CD4-positive, alpha-beta memory T cell (primary cell): ENCODE data around the gene ITM2C. TPM values are rescaled to one million over a fixed set of nuclear protein-coding genes. Genes with fewer than 3 reads are reported as not detected.
A peak's percentile ranks its signal among the peaks of the same experiment; 100 is the strongest.

ENCODE experiments used
- CTCF ChIA-PET: fragments of 350-600 bp; sonication (Branson Sonifier 250); formaldehyde crosslinking; loops from one replicate; lab custom pipeline; 2021; ENCODE audit warnings: inconsistent platforms; ENCODE audit not compliant: partially characterized antibody; lab: Charles Lee
- POLR2A ChIA-PET: fragments of 350-600 bp; sonication (Branson Sonifier 250); formaldehyde crosslinking; loops from one replicate; lab custom pipeline; 2021; ENCODE audit not compliant: partially characterized antibody; lab: Charles Lee
- DNase-seq, 5 donors: peaks; one replicate each; pipeline versions ENCODE4 v3.0.0 to v3.0.0-alpha.2; 2020 to 2022; ENCODE audit warnings: mixed read lengths in 1 of 5
- H3K27ac ChIP-seq: one replicate; pipeline ENCODE4 v1.7.0; 2013; ENCODE audit warnings: low read depth, low read length
- H3K27me3 ChIP-seq: 2 replicates; pipeline ENCODE4 v1.7.0; 2013; ENCODE audit warnings: mild to moderate bottlenecking, low read length, moderate library complexity; ENCODE audit not compliant: insufficient read depth
- H3K36me3 ChIP-seq: 2 replicates; pipeline ENCODE4 v1.7.0; 2013; ENCODE audit warnings: mild to moderate bottlenecking, low read length, moderate library complexity; ENCODE audit not compliant: insufficient read depth
- H3K4me1 ChIP-seq: 2 replicates; pipeline ENCODE4 v1.7.0; 2013; ENCODE audit warnings: mild to moderate bottlenecking, low read length, moderate library complexity; ENCODE audit not compliant: insufficient read depth
- H3K4me3 ChIP-seq, 2 donors: one replicate each; pipeline ENCODE4 v1.7.0; 2013; ENCODE audit warnings: low read length in 2 of 2, mild to moderate bottlenecking in 1 of 2
- H3K9me3 ChIP-seq, 2 donors: one replicate each; pipeline ENCODE4 v1.7.0; 2013; ENCODE audit warnings: low read length in 2 of 2, control low read depth in 1 of 2; ENCODE audit not compliant: control insufficient read depth in 1 of 2
- H3K27ac Mint-ChIP-seq, 7 donors: one replicate each; pipeline ENCODE4 v1.8.0; 2020 to 2021; ENCODE audit warnings: mixed read lengths in 7 of 7, mild to moderate bottlenecking in 6 of 7, inconsistent platforms in 3 of 7, moderate library complexity in 3 of 7
- H3K27me3 Mint-ChIP-seq, 2 donors: one replicate each; pipeline ENCODE4 v1.8.0; 2020 to 2021; ENCODE audit warnings: mixed read lengths in 2 of 2
- H3K36me3 Mint-ChIP-seq, 2 donors: one replicate each; pipeline ENCODE4 v1.8.0; 2020 to 2021; ENCODE audit warnings: mixed read lengths in 2 of 2, inconsistent platforms in 1 of 2, mild to moderate bottlenecking in 1 of 2
- H3K4me1 Mint-ChIP-seq, 4 donors: one replicate each; pipeline ENCODE4 v1.8.0; 2020 to 2021; ENCODE audit warnings: mixed read lengths in 4 of 4, mild to moderate bottlenecking in 1 of 4
- H3K4me3 Mint-ChIP-seq, 8 donors: one replicate each; pipeline ENCODE4 v1.8.0; 2020 to 2021; ENCODE audit warnings: mixed read lengths in 8 of 8, mild to moderate bottlenecking in 7 of 8, moderate library complexity in 6 of 8, inconsistent platforms in 3 of 8
- H3K9me3 Mint-ChIP-seq, 8 donors: one replicate each; pipeline ENCODE4 v1.8.0; 2020 to 2021; ENCODE audit warnings: mixed read lengths in 8 of 8, mild to moderate bottlenecking in 5 of 8, inconsistent platforms in 3 of 8, moderate library complexity in 1 of 8
- intact Hi-C: fragments of 100-400 bp; cut with micrococcal nuclease; formaldehyde crosslinking; loops from one replicate; pipeline ENCODE4 v1.15.1; 2023
- polyA plus RNA-seq, 2 donors: library from polyadenylated mRNA; unstranded; fragments of 300-500 nt; fragmentation: Illumina TruSeq; gene quantifications; one replicate each; pipeline ENCODE4 v1.2.3, GENCODE V29; 2021
- total RNA-seq, 2 experiments: library from RNA; stranded (reverse); gene quantifications; one replicate each; pipeline ENCODE4 v1.2.3, GENCODE V29; 2021

Gene ITM2C
- total and polyA plus RNA-seq, 4 experiments from 2014 or later, result 24.1 to 40.8 (median 28.4) TPM

GRCh38 chr2:230863442-230864121 lies 1.2 kb upstream of the ITM2C start:
- Histone ChIP-seq H3K27me3 (no peaks in the 10 kb centered on the region), H3K9me3 (no peaks in the 10 kb centered on the region), H3K4me3 (no peak overlapping the region), H3K36me3 (no peaks in the 10 kb centered on the region), H3K27ac (no peak overlapping the region), H3K4me1 (peaks cover 39% of the 10 kb centered on the region)
- ChIA-PET POLR2A (interaction anchor here (1.0 to 1.7 kb wide), 3 partner anchors 9 to 124 kb away, joined by 3 to 6 read pairs (median 4); no protein-coding TSS in a partner anchor), CTCF (interaction anchor here (1.0 to 1.6 kb wide), 4 partner anchors 10 to 704 kb away, joined by 3 to 5 read pairs (median 4); partner anchors contain the start of gene GPR55)
- peaks cover 0 to 2% (median 0%) of the 10 kb centered on the region in 8 donors for H3K9me3 Mint-ChIP-seq
- no peak for DNase-seq
- H3K27ac Mint-ChIP-seq, result peak overlapping the region in 3 of 7 donors; percentile 36 to 91 (median 46)
- H3K27me3 Mint-ChIP-seq, result peaks cover 0 to 4% of the 10 kb centered on the region in 2 donors
- peaks cover 0 to 4% of the 10 kb centered on the region in 2 donors for H3K36me3 Mint-ChIP-seq
- H3K4me3 Mint-ChIP-seq, result peak overlapping the region; percentile 86 to 97 (median 93)
- intact Hi-C loops, result loop anchor here (2.0 to 10.0 kb wide), 2 partner anchors 15 to 111 kb away; no protein-coding TSS in a partner anchor
- peaks cover 19 to 62% (median 37%) of the 10 kb centered on the region in 4 donors for H3K4me1 Mint-ChIP-seq

GRCh38 chr2:230864122-230864604 lies 579 bp upstream of the ITM2C start:
- Histone ChIP-seq H3K36me3 (no peaks in the 10 kb centered on the region), H3K9me3 (no peaks in the 10 kb centered on the region), H3K27me3 (no peaks in the 10 kb centered on the region), H3K27ac (no peak overlapping the region), H3K4me3 (peak overlapping the region; percentile 17 to 70), H3K4me1 (peaks cover 39% of the 10 kb centered on the region)
- H3K27ac Mint-ChIP-seq, result peak overlapping the region in 6 of 7 donors; percentile 64 to 97 (median 88)
- peaks cover 0 to 4% of the 10 kb centered on the region in 2 donors for H3K36me3 Mint-ChIP-seq
- intact Hi-C loops, result loop anchor here (2.0 to 10.0 kb wide), 2 partner anchors 15 to 111 kb away; no protein-coding TSS in a partner anchor
- DNase-seq, result no peak
- ChIA-PET POLR2A (interaction anchor here (1.0 to 1.7 kb wide), 5 partner anchors 9 to 123 kb away, joined by 3 to 8 read pairs (median 5); partner anchors contain the start of gene GPR55), CTCF (interaction anchor here (1.0 to 1.6 kb wide), 7 partner anchors 8 to 704 kb away, joined by 3 to 7 read pairs (median 3); partner anchors contain the start of gene GPR55)
- peaks cover 0 to 3% of the 10 kb centered on the region in 2 donors for H3K27me3 Mint-ChIP-seq
- H3K4me3 Mint-ChIP-seq, result peak overlapping the region; percentile 86 to 97 (median 93)
- H3K9me3 Mint-ChIP-seq, result peaks cover 0 to 2% (median 0%) of the 10 kb centered on the region in 8 donors
- peaks cover 19 to 67% (median 41%) of the 10 kb centered on the region in 4 donors for H3K4me1 Mint-ChIP-seq

- Histone ChIP-seq H3K4me1 (peaks cover 39% of the 10 kb centered on the region), H3K27ac (peak overlapping the region; percentile 45)
These were observed 594 bp downstream of the ITM2C start for GRCh38 chr2:230865307-230865765.

DNA sequence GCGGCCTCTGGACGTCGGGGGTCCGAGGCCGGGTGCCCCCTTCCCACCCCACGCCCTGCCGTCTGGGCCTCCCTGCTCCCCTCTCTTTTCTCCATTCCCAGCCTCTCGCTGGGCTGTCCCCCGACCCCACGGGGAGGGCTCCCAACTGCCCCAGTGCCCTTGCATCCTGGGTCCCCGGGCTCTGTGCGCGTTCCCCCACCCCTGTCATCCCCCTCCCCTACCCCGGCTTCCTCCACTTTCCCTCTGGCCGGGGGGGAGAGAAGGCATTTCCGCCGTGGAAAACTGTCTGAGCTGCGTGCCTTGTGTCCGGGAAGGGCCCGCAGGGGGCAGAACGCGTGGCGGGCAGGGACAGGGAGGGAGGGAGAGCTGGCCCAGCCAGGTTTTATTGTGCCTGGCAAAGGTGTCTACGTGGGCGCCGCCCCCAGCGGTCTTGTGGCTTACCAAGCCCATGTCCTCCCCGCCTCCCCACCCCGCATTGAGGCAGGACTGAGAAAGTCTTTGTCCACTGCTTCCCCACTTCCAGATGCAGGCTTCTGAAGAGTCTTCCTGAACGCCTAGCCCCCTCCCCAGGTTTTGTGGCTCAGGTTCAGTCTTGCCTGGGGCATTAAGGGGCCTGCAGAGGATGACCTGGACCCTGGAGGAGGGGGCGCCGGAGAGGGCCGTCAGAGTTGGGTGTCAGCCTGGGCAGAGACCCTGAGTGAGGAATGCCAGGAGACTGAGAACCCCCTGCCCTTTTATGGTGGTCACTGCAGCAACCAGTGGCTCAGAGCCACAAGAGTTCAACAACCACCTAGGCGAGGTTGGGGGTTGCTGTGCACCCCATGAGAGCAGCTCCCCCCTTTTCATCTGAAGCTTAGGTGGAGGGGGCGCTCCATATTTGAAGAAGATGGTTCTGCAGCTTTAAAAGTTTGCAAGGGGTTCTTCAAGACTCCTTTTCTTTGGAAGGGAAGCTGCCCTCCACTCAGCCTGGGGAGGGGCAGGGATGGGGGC lies 1.3 kb downstream of the ITM2C start:
- POLR2A ChIA-PET, result interaction anchor here (0.7 to 2.4 kb wide), 5 partner anchors 10 to 85 kb away, joined by 3 to 12 read pairs (median 5); partner anchors contain the start of gene GPR55

More at GRCh38 chr2:230865307-230865765, 594 bp downstream of the ITM2C start:
- H3K36me3 ChIP-seq, result no peaks in the 10 kb centered on the region
- H3K27me3 ChIP-seq, result no peaks in the 10 kb centered on the region
- H3K27me3 Mint-ChIP-seq, result peaks cover 0 to 1% of the 10 kb centered on the region in 2 donors
- H3K9me3 Mint-ChIP-seq, result peaks cover 0 to 1% (median 0%) of the 10 kb centered on the region in 8 donors
- ChIA-PET POLR2A (interaction anchor here (1.0 to 2.4 kb wide), 5 partner anchors 8 to 122 kb away, joined by 3 to 12 read pairs (median 6); partner anchors contain the start of gene GPR55), CTCF (interaction anchor here (0.6 to 1.6 kb wide), 7 partner anchors 9 to 59 kb away, joined by 3 to 7 read pairs (median 3); partner anchors contain the start of gene GPR55)
- intact Hi-C loops, result loop anchor here (2.0 to 10.0 kb wide), 2 partner anchors 17 to 109 kb away; no protein-coding TSS in a partner anchor
- peaks cover 19 to 67% (median 41%) of the 10 kb centered on the region in 4 donors for H3K4me1 Mint-ChIP-seq
- H3K4me3 Mint-ChIP-seq, result peak overlapping the region; percentile 79 to 93 (median 86)
- peaks cover 0 to 4% of the 10 kb centered on the region in 2 donors for H3K36me3 Mint-ChIP-seq
- no peak for DNase-seq
- no peaks in the 10 kb centered on the region for H3K9me3 ChIP-seq
- peak overlapping the region in 6 of 7 donors; percentile 51 to 91 (median 78) for H3K27ac Mint-ChIP-seq
- peak overlapping the region; percentile 34 to 70 for H3K4me3 ChIP-seq

DNA sequence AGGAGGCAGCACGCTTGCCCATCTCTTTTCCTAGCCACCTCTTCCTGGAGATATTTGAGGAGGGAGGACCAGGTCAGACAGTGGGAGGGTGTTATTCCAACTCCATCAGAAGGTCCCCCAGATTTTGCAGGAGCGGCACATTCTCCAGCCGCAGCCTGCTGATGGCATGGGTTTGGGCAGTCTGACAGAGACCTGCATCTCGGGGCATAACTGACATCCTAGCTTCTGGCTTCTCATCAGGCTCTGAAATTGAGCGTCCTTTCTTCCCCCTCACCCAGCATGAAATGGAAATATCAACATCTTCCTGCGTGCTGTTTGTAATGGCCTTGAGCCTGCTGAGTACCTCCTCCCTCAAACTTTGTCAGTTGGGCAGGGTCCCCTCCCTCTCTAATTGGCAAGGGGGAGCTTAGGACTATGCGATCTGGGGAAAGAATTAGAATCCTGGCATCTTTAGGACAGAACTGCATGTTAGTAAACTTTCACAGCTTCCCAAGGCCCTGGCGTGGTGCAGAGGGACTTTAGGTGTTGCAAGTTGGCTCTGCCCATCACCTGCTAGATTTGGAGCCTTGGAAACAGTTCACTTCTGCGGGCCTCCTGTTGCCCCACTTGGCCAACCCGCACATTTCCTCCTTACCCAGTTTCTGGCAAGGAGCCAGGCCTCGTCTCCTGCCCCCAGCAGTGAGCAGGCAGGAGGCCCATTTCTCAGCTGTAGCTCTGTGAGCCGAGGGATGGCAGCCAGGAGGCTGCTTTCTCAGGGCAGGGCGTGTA lies 2.2 kb downstream of the ITM2C start:
- peak overlapping the region; percentile 12 to 90 (median 74) for H3K4me3 Mint-ChIP-seq
- no peak overlapping the region for H3K27ac ChIP-seq
- H3K4me1 ChIP-seq, result peaks cover 33% of the 10 kb centered on the region

More for the DNA sequence above, 1.3 kb downstream of the ITM2C start:
- CTCF ChIA-PET, result interaction anchor here (0.6 to 2.8 kb wide), 10 partner anchors 9 to 121 kb away, joined by 3 to 10 read pairs (median 4); no protein-coding TSS in a partner anchor
- peak in 3 of 5 donors; percentile 19 to 52 (median 32) for DNase-seq
- Histone ChIP-seq H3K9me3 (no peaks in the 10 kb centered on the region), H3K36me3 (no peaks in the 10 kb centered on the region), H3K27me3 (no peaks in the 10 kb centered on the region), H3K4me1 (peaks cover 39% of the 10 kb centered on the region), H3K4me3 (peak overlapping the region in 1 of 2 donors; percentile 70), H3K27ac (peak overlapping the region; percentile 45)
- Mint-ChIP-seq H3K36me3 (peaks cover 0 to 4% of the 10 kb centered on the region in 2 donors), H3K4me1 (peaks cover 19 to 63% (median 41%) of the 10 kb centered on the region in 4 donors), H3K9me3 (peaks cover 0 to 1% (median 0%) of the 10 kb centered on the region in 8 donors), H3K27me3 (peaks cover 0 to 1% of the 10 kb centered on the region in 2 donors), H3K4me3 (peak overlapping the region; percentile 79 to 93 (median 86)), H3K27ac (peak overlapping the region; percentile 61 to 91 (median 88))
- intact Hi-C loops, result loop anchor here (1.0 to 10.0 kb wide), 4 partner anchors 17 to 109 kb away; no protein-coding TSS in a partner anchor

More for the DNA sequence above, 2.2 kb downstream of the ITM2C start:
- H3K4me1 Mint-ChIP-seq, result peaks cover 12 to 54% (median 33%) of the 10 kb centered on the region in 4 donors
- peaks cover 0 to 1% (median 0%) of the 10 kb centered on the region in 8 donors for H3K9me3 Mint-ChIP-seq
- CTCF ChIA-PET, result interaction anchor here (0.7 to 2.8 kb wide), 6 partner anchors 9 to 121 kb away, joined by 3 to 10 read pairs (median 4); no protein-coding TSS in a partner anchor
- Histone ChIP-seq H3K9me3 (no peaks in the 10 kb centered on the region), H3K36me3 (no peaks in the 10 kb centered on the region), H3K4me3 (no peak overlapping the region), H3K27me3 (no peaks in the 10 kb centered on the region)
- peak; percentile 69 to 78 (median 74) for DNase-seq
- peaks cover 0 to 4% of the 10 kb centered on the region in 2 donors for H3K36me3 Mint-ChIP-seq
- intact Hi-C loops, result loop anchor here (1.0 to 10.0 kb wide), 3 partner anchors 38 to 108 kb away; no protein-coding TSS in a partner anchor
- H3K27me3 Mint-ChIP-seq, result no peaks in the 10 kb centered on the region
- POLR2A ChIA-PET, result interaction anchor here (0.6 to 2.4 kb wide), 6 partner anchors 9 to 106 kb away, joined by 3 to 12 read pairs (median 4); no protein-coding TSS in a partner anchor
- H3K27ac Mint-ChIP-seq, result peak overlapping the region; percentile 53 to 91 (median 88)
